Fibroblast of upper back skin (primary cell): ENCODE results near the gene CBLN3.

ENCODE experiments used
- DNase-seq: peaks from one replicate; pipeline ENCODE4 v3.0.0-alpha.2; 2013

Gene CBLN3

GRCh38 chr14:24438223-24439097 lies 9.0 kb upstream of the CBLN3 start:
- no peak for DNase-seq

DNA sequence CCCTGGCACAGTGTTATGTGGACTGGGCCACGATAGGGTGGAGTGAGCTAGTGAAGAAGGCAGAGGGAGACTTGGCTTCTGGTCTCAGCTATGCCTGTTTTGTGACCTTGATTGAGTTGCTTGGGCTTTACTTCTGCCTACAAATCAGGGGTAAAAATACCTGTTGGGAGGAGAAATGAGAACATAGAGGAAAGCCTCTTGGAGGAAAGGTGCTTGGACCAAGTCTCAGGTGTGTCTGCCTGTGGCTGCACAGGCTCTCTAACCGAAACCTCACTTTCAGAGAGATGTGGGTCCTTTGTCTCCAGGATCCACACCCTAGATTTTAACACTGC lies 8.2 kb upstream of the CBLN3 start:
- no peak for DNase-seq

DNA sequence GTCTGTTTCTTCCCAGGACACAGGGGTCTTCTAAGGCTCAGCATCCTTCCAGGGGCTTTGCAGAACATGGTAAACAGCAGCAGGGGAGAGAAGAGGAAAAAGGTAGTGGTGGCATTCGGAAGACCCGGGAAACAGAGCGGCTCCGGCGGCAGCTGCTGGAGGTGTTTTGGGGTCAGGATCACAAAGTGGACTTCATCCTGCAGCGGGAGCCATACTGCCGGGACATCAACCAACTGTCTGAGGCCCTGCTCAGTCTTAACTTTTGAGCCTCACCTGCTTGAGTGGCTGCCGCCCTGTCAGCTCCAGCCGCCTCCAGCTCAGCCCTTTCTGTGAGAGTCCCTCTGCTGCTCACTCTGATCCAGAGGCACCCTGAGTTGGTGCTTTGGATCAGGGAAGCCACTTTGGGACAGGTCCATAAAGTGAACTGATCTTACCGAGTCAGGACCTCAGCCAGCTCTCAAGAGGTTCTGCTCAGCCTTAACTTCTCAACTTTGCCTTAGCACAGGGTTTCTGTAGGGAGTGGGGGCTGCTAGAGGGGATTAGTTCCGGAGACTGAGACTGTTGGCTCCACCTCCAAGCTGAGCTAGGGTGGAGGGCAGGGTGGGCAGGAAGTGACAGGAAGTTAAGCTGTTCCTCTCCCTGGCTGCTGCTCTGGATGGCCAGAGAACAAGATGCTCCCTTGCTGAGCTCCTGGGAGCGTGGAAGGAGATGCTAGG lies 7.7 kb upstream of the CBLN3 start:
- no peak for DNase-seq

DNA sequence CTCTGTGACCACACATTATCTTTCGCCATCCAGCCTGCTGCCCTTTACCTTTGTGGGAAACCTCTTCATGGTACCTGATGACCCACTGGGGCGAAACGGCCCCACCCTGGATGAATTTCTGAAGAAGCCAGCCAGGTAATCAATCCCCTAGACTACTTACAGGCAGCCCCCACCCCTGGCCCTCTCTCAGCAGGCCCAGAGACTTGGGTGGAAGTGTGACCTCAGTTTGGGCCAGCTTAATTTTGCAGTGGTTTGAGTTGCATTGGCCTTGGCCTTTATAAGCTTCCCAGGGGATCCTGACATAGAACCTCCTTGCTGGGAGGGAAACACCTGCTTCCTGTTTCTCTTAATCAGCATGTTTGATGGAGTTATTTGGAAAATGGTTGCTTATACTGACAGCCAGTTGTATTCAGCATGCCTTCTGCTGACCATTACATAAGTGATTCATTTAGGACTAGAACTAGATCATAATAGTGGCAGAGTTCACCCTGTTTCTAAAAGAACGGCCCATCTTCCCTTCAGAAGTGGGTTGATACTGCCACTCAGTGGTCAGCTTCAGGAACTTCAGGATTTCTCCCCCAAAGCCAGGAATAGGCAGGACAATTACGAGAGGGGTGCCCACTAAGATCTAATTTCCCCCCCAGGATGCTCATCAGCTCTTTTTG lies 7.0 kb upstream of the CBLN3 start:
- DNase-seq: peak; percentile 71

- no peak for DNase-seq
Observed at GRCh38 chr14:24435998-24436354, 6.5 kb upstream of the CBLN3 start.

DNA sequence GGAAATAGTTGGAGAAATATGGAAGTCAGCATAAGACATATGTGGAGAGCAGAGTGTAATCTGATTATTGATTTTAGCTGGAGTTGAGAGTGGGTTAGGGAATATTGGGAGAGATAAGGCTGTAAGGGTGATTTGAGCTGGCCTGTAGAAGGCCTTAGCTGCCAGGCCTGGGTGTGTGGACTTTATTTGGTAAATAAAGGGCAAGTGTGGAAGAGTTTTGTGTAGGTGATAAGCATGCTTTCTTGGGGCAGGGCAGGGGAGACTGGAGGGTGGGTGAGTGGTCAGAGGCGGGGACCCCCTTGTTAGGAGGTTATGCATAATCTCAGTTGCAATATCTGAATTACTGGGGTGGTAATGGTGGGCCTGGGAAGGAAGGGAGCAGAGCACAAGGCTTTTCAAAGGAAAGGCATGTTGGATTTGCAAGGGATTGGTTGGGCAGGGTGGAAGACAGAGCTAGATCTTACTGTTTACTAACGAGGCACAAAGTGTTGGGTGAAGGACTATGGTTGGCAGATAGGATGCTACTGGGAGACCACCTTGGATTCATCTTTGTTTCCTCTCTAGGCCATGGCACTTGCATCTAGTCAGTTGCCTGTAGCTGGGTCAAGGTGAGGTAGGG lies 5.8 kb upstream of the CBLN3 start:
- no peak for DNase-seq

GRCh38 chr14:24434676-24435075 lies 5.2 kb upstream of the CBLN3 start:
- no peak for DNase-seq

DNA sequence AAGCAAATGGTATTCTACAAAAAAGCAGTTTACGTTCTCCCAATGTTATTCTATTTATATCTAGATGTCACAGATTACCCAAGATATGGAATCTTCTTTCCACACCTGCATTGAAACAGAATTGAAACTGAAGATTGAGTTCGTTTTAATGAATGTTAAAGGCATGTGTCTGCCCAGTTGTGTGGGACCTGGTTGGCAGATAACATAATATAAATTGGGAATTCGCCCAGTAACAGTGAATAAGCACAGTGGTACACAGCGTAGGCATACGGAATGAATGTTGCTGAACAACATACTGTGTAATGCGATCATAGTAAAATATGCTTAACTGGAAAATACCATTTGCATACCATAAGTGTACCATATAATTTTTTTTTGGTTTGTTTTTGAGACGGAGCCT lies 4.6 kb upstream of the CBLN3 start:
- no peak for DNase-seq

GRCh38 chr14:24432259-24433131 lies 3.0 kb upstream of the CBLN3 start:
- DNase-seq: no peak

DNA sequence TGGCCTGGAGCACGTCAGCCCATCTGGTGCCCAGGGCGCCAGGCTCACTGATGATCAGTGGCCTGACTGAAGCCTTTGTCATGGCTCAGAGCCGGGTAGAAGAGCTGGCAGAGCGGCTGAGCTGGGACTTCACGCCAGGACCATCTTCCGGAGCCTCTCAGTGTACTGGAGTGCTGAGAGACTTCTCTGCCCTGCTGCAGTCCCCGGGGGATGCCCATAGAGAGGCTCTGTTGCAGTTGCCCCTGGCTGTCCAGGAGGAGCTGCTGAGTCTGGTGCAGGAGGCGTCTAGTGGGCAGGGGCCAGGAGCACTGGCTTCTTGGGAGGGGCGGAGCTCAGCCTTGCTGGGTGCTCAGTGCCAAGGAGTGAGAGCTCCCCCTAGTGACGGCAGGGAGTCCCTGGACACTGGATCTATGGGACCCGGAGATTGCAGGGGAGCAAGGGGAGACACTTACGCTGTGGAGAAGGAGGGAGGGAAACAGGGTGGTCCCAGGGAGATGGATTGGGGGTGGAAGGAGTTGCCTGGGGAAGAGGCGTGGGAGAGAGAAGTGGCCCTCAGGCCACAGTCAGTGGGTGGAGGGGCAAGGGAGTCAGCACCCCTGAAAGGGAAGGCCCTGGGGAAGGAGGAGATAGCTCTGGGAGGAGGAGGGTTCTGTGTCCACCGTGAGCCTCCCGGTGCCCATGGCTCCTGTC lies 2.2 kb upstream of the CBLN3 start:
- DNase-seq: peak; percentile 91

DNA sequence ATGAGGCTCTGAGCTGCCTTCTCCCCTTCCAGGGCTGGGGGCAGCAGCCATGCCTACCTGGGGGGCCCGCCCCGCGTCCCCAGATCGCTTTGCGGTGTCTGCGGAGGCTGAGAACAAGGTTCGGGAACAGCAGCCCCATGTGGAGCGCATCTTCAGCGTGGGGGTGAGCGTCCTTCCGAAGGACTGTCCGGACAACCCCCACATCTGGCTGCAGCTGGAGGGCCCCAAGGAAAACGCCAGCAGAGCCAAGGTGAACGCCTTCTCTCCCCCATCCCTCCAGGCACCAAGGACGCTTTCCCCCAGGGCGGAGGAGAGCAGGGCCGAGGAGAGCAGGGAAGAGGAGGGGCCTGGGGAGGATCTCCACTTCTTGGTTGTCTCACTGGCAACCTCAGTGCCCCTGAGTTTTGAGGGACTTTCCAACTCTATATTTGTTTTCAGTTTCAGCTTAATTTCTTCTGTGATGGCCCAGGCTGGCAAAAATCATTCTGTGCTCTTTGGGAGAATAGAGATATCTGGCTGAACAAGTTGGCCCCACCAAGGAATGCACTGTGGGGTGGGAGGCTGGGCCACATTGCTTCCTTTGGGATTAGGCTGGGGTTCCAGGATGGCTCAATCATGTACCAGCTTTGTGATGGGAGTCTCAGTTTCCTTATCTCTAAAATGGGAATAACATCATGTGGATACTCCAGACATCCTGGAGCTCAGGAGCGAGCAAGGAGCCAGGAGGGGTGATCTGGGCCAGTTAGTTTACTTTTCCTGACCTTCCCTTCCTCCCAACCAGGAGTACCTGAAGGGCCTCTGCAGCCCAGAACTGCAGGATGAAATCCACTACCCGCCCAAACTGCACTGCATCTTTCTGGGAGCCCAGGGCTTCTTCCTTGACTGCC lies 1.5 kb upstream of the CBLN3 start:
- peak; percentile 54 for DNase-seq

DNA sequence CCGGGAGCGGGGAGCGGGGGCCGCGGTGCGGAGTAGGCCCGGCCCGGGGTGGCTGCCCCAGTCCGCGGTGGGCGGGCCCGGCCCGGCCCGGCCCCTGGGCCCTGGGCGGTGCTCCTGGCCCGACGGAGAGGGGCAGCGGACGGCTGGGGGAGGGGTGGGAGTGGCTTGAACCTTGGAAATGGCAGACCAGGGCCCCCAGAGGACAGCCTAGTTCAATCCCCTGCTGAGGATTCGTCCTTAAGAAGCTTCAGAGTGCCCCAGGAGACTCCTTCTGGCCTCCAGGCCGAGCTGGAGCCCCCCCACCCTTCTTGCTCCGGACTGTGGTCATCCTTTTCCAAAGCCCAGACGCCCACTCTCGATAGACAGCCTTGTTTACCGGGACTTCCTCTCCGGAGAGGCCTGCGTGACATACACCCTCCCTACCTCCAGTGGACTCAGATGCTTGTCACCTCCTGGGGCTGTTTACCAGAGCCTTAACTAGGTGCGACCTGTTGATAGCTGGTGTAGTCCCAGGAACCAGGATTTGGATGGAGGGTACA lies 744 bp upstream of the CBLN3 start:
- DNase-seq: peak; percentile 79

- DNase-seq: no peak
Observed at GRCh38 chr14:24428628-24429394, 657 bp downstream of the CBLN3 start.

DNA sequence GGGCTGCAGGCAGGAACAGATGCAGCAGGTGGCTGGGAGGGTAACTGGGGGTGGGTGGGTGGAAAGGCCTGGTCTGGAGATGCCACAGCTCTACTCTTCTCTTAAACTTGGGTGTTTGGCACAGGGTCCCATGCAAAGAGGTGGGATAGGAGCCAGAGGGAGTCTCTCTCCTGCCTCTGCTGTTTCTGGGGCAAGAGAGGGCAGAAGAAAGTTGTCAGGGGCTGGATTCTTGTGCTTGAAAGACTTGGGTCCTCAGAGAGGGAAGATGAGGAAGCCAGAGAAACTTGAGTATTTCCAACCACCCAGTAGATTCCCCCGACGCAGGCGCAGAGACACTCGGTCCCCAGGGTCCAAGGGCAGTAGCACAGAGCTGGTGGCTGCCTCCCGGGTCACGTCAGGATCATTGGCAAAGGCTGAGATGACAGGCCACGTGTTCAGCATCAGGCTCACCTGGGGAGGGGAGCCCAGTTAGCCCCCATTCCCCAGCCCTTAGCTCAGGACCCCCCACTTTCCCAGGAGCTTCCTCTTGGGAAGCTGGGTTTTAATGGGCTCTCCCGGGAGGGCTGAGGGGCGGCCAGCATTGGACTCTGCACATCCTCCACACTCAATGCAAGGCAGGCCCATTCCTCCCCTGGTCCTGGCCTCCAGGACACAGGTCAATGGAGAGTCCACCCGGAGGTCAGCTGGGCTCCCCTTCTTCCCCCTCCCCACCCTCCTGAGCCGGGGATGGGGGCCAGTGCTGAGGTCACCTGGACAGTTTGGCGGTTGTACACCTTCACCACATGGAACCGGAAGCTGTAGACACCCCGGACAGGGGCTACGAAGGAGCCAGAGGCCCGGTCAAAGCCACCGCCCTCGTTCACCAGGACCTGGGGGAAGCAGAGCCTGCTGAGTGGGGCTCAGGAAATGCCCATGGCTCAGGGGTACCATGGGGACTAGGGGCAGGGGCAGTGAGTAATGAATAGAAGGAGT lies 1.6 kb downstream of the CBLN3 start:
- no peak for DNase-seq

- DNase-seq: no peak
Observed at GRCh38 chr14:24426912-24427536, 2.4 kb downstream of the CBLN3 start.

DNA sequence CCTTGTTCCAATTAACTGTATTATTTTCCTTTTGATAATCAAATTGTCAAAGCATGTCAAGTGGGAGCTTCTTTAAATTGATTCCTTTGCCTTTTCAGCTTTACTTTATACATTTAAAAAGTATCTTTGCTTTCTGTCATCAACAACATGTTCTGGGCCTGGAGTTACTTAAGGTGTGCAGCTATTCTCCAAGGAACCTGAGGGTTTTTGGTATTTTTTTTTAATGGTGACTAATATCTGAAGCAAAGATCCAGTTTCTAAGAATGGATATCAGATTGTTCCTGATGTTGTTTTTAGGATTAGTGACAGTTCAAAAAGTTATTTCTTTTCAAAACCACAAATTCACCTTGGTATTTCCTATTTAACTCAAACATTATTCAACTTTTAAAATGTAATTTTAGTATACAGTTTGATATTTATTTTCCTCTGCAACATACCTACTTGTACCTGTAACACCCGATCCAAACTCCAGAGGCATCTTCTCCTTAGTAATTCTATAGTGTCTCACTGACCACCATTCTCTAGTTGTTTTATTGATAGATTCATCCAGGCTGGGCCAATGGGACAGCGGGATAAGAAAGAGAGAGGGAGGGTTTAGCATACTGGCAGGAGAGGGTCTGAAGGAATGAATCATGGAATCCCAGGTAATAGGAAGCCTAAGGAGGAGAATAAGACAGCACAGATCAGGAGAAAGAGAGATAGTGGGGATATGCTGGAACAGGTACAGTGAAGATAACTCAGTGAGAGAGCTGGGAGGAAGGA lies 3.1 kb downstream of the CBLN3 start:
- DNase-seq: no peak

DNA sequence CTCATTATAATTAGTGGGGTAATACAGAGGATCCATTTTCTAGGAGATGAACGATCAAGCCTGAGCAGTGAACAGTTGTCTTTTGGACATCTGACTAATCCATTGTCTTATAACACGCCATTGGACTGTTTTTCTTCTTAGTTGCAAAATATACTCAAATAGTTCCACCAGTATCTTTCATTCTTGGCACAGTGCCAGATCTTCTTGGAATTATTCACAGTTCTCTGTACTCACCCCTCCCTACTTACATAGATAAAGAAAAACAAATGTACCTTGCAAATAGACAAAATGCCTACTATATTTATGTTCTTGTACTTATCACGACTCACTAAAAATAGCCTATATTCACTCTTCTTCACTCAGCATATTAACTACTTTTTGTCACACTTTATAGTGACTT lies 3.8 kb downstream of the CBLN3 start:
- peak; percentile 77 for DNase-seq
